ENCODE measurements around the gene PARN.

PARN gene

GRCh38 chr16:14618566-14618965, 11.5 kb downstream of the PARN start:
- H3K27me3 ChIP-seq (replicated peaks; ENCODE audit: insufficient read depth, low read length): no peaks in the 10 kb centered on the region
- no peak overlapping the region for H3K4me2 ChIP-seq (ENCODE audit: low read depth, low read length)
- no peaks in the 10 kb centered on the region for H3K79me2 ChIP-seq (ENCODE audit: low read length)
- H3K27ac ChIP-seq (ENCODE audit: low read length): no peak overlapping the region
- no peak for DNase-seq
- TF ChIP-seq CTCF (IDR thresholded peaks at IDR 0.05; ENCODE audit: low read length) (no peak), EZH2phosphoT487 (IDR thresholded peaks at IDR 0.05; ENCODE audit: low read length) (no peak), EZH2 (optimal IDR thresholded peaks at IDR 0.05; ENCODE audit: low read depth, low read length) (no peak)
- no peak overlapping the region for H3K4me3 ChIP-seq (ENCODE audit: low read length)
- no peaks in the 10 kb centered on the region for H4K20me1 ChIP-seq (ENCODE audit: insufficient read depth, low read length)
- no peaks in the 10 kb centered on the region for H3K9me3 ChIP-seq (replicated peaks; ENCODE audit: insufficient read depth, low read length)
- H3K9me2 ChIP-seq (replicated peaks; ENCODE audit: insufficient read depth, low read length): no peaks in the 10 kb centered on the region
- no peak overlapping the region for H3K9ac ChIP-seq (ENCODE audit: low read length)
- H3K4me1 ChIP-seq (ENCODE audit: low read length): no peaks in the 10 kb centered on the region
- no peak overlapping the region for H2AFZ ChIP-seq (ENCODE audit: low read length)
- H3F3A ChIP-seq (ENCODE audit: insufficient read depth, low read length): no peaks in the 10 kb centered on the region; the same call in 1 of the 2 replicates
- H3K36me3 ChIP-seq (replicated peaks; ENCODE audit: insufficient read depth, low read length): peaks cover 3% of the 10 kb centered on the region; the same call in 1 of the 2 replicates

GRCh38 chr16:14616280-14616679, 13.8 kb downstream of the PARN start:
- TF ChIP-seq CTCF (IDR thresholded peaks at IDR 0.05; ENCODE audit: low read length): no peak
- no peak for TF ChIP-seq EZH2 (optimal IDR thresholded peaks at IDR 0.05; ENCODE audit: low read depth, low read length)
- TF ChIP-seq EZH2phosphoT487 (IDR thresholded peaks at IDR 0.05; ENCODE audit: low read length): no peak
- no peak overlapping the region for H3K9ac ChIP-seq (ENCODE audit: low read length)
- H3K27ac ChIP-seq (ENCODE audit: low read length): no peak overlapping the region
- no peaks in the 10 kb centered on the region; the same call in 1 of the 2 replicates for H3F3A ChIP-seq (ENCODE audit: insufficient read depth, low read length)
- no peaks in the 10 kb centered on the region for H3K9me2 ChIP-seq (replicated peaks; ENCODE audit: insufficient read depth, low read length)
- DNase-seq: no peak
- H3K36me3 ChIP-seq (replicated peaks; ENCODE audit: insufficient read depth, low read length): peaks cover 3% of the 10 kb centered on the region; the same call in 1 of the 2 replicates
- no peaks in the 10 kb centered on the region for H4K20me1 ChIP-seq (ENCODE audit: insufficient read depth, low read length)
- no peak overlapping the region for H3K4me3 ChIP-seq (ENCODE audit: low read length)
- H2AFZ ChIP-seq (ENCODE audit: low read length): no peak overlapping the region
- H3K79me2 ChIP-seq (ENCODE audit: low read length): no peaks in the 10 kb centered on the region
- H3K27me3 ChIP-seq (replicated peaks; ENCODE audit: insufficient read depth, low read length): no peaks in the 10 kb centered on the region
- H3K4me1 ChIP-seq (ENCODE audit: low read length): no peaks in the 10 kb centered on the region
- H3K4me2 ChIP-seq (ENCODE audit: low read depth, low read length): no peak overlapping the region
- no peaks in the 10 kb centered on the region for H3K9me3 ChIP-seq (replicated peaks; ENCODE audit: insufficient read depth, low read length)

GRCh38 chr16:14613991-14614390, 16.1 kb downstream of the PARN start:
- Histone ChIP-seq H3K4me3 (ENCODE audit: low read length) (no peak overlapping the region), H3K27me3 (replicated peaks; ENCODE audit: insufficient read depth, low read length) (no peaks in the 10 kb centered on the region), H3K9me2 (replicated peaks; ENCODE audit: insufficient read depth, low read length) (no peaks in the 10 kb centered on the region), H3K27ac (ENCODE audit: low read length) (no peak overlapping the region), H3F3A (ENCODE audit: insufficient read depth, low read length) (peaks cover 7% of the 10 kb centered on the region), H3K79me2 (ENCODE audit: low read length) (no peaks in the 10 kb centered on the region), H3K4me1 (ENCODE audit: low read length) (peaks cover 8% of the 10 kb centered on the region), H2AFZ (ENCODE audit: low read length) (no peak overlapping the region), H3K9ac (ENCODE audit: low read length) (no peak overlapping the region), H3K4me2 (ENCODE audit: low read depth, low read length) (no peak overlapping the region), H3K9me3 (replicated peaks; ENCODE audit: insufficient read depth, low read length) (no peaks in the 10 kb centered on the region), H3K36me3 (replicated peaks; ENCODE audit: insufficient read depth, low read length) (peaks cover 3% of the 10 kb centered on the region; the same call in 1 of the 2 replicates), H4K20me1 (ENCODE audit: insufficient read depth, low read length) (no peaks in the 10 kb centered on the region)
- no peak for DNase-seq
- no peak for TF ChIP-seq CTCF (IDR thresholded peaks at IDR 0.05; ENCODE audit: low read length)
- TF ChIP-seq EZH2phosphoT487 (IDR thresholded peaks at IDR 0.05; ENCODE audit: low read length): no peak
- TF ChIP-seq EZH2 (optimal IDR thresholded peaks at IDR 0.05; ENCODE audit: low read depth, low read length): no peak

Measured in MM.1S (cell line).